T-cell (primary cell): ENCODE measurements around the gene CBLC. TPM values are rescaled to one million over a fixed set of nuclear protein-coding genes. Genes with fewer than 3 reads are reported as not detected.
"Not testable (repeated sequence)": the region's sequence is repeated elsewhere in the genome, so short reads cannot be mapped to it uniquely, and the experiment has no call there.

Experiments
- ATAC-seq, 4 experiments: fragments of 200-7000 bp in 3 of 4; fragments of 150-1000 bp in 1 of 4; cut with Tn5 transposase; replicated peaks in 1 of 4; 1 replicate in 3 of 4; 2 replicates in 1 of 4; pipeline ENCODE4 v1.10.0; 2021; ENCODE audit warnings: moderate library complexity in 3 of 4, mild to moderate bottlenecking in 2 of 4, moderate number of reproducible peaks in 1 of 4
- CTCF ChIA-PET, 2 donors: fragments of 300-600 bp; sonication (Branson Sonifier 250); formaldehyde crosslinking; loops; one replicate each; lab custom pipeline; 2022; ENCODE audit warnings: antibody characterized with exemption in 2 of 2; lab: Charles Lee
- POLR2A ChIA-PET, 2 donors: fragments of 300-600 bp; sonication (Branson Sonifier 250); formaldehyde crosslinking; loops; one replicate each; lab custom pipeline; 2022; ENCODE audit warnings: antibody characterized with exemption in 2 of 2; lab: Charles Lee
- DNase-seq, 35 experiments: peaks; one replicate each; pipeline versions ENCODE4 v3.0.0 to v3.0.0-alpha.2; 2013 to 2023
- H3K27ac ChIP-seq: one replicate; pipeline ENCODE4 v1.5.1; 2013; ENCODE audit warnings: low read length
- H3K27me3 ChIP-seq, 2 experiments: replicated peaks in 1 of 2; 1 replicate in 1 of 2; 2 replicates in 1 of 2; pipeline versions ENCODE4 v1.6.1 to v1.7.0; 2013; ENCODE audit warnings: low read length in 1 of 2, mixed read lengths in 1 of 2; ENCODE audit not compliant: control insufficient read depth in 2 of 2, insufficient read depth in 2 of 2; ENCODE audit errors: extremely low read depth in 1 of 2
- H3K36me3 ChIP-seq, 2 donors: 1 replicate in 1 of 2; 2 replicates in 1 of 2; pipeline versions ENCODE4 v1.6.1 to v1.7.0; 2013; ENCODE audit warnings: low read length in 1 of 2; ENCODE audit not compliant: control insufficient read depth in 2 of 2, insufficient read depth in 1 of 2; ENCODE audit errors: extremely low read depth in 1 of 2
- H3K4me1 ChIP-seq, 2 experiments: 1 replicate in 1 of 2; 2 replicates in 1 of 2; pipeline versions ENCODE4 v1.6.1 to v1.7.0; 2013; ENCODE audit warnings: low read length in 2 of 2, mixed read lengths in 1 of 2; ENCODE audit not compliant: insufficient read depth in 2 of 2, control insufficient read depth in 1 of 2; ENCODE audit errors: extremely low read depth in 1 of 2
- H3K4me3 ChIP-seq, 2 donors: 1 replicate in 1 of 2; 2 replicates in 1 of 2; pipeline versions ENCODE4 v1.5.1 to v1.7.0; 2013; ENCODE audit warnings: mild to moderate bottlenecking in 2 of 2, low read length in 1 of 2, moderate library complexity in 1 of 2; ENCODE audit not compliant: control insufficient read depth in 1 of 2; ENCODE audit errors: extremely low read depth in 1 of 2
- H3K9me3 ChIP-seq: 2 replicates; pipeline ENCODE4 v1.7.0; 2013
- H3K27ac Mint-ChIP-seq, 2 donors: one replicate each; pipeline ENCODE4 v1.8.0; 2020 to 2021; ENCODE audit warnings: mild to moderate bottlenecking in 2 of 2, mixed read lengths in 2 of 2
- H3K27me3 Mint-ChIP-seq, 2 donors: one replicate each; pipeline ENCODE4 v1.8.0; 2021 to 2022; ENCODE audit warnings: mixed read lengths in 2 of 2
- H3K36me3 Mint-ChIP-seq: one replicate; pipeline ENCODE4 v1.8.0; 2021; ENCODE audit warnings: mixed read lengths
- H3K4me1 Mint-ChIP-seq, 3 donors: one replicate each; pipeline ENCODE4 v1.8.0; 2020 to 2022; ENCODE audit warnings: mixed read lengths in 3 of 3, mild to moderate bottlenecking in 1 of 3
- H3K4me3 Mint-ChIP-seq, 3 donors: one replicate each; pipeline ENCODE4 v1.8.0; 2020 to 2022; ENCODE audit warnings: mild to moderate bottlenecking in 3 of 3, mixed read lengths in 3 of 3, moderate library complexity in 3 of 3
- H3K9me3 Mint-ChIP-seq, 3 donors: one replicate each; pipeline ENCODE4 v1.8.0; 2020 to 2022; ENCODE audit warnings: mixed read lengths in 3 of 3
- WGBS: methylation state at CpG from one replicate; pipeline ENCODE4 v1.1.5; 2013; ENCODE audit warnings: missing lambda C conversion rate; ENCODE audit not compliant: insufficient coverage; 5-methylcytosine and 5-hydroxymethylcytosine counted together
- total RNA-seq, 35 experiments: library from RNA in 6 of 35; stranded (reverse) in 6 of 35; fragments of 120-200 nt in 1 of 35; gene quantifications; one replicate each; pipeline versions ENCODE4 v1.2.1 to v1.2.4 and lab custom pipeline; 2013 to 2026

The CBLC gene
- total RNA-seq, 5 donors from 2014 or later (not counting 1 experiment from before 2014, with no cell fraction given): 0.25 to 0.30 TPM; not detected in 3

DNA sequence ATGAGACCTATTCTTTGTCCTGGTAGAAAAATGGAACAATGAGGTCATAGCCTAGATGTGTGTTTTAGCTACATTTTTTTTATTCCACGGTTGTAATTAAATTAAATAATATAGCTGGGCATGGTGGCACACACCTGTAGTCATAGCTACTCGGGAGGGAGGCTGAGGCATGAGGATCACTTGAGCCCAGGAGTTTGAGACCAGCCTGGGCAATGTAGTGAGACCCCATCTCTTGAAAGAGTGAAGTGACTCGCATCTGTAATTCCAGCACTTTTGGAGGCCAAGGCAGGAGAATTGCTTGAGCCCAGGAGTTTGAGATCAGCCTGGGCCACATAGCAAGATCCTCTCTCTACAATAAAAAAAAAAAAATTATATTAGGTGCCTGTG, 11.7 kb upstream of the CBLC start:
- Histone ChIP-seq H3K27ac (no peak overlapping the region), H3K27me3 (no peaks in the 10 kb centered on the region), H3K4me1 (peaks cover 0 to 24% of the 10 kb centered on the region in 2 experiments), H3K4me3 (no peak overlapping the region), H3K36me3 (no peaks in the 10 kb centered on the region), H3K9me3 (no peaks in the 10 kb centered on the region)
- no peaks in the 10 kb centered on the region for H3K36me3 Mint-ChIP-seq
- ATAC-seq (no peak), DNase-seq (no peak)
- peaks cover 29 to 58% (median 56%) of the 10 kb centered on the region in 3 donors for H3K4me1 Mint-ChIP-seq
- H3K27me3 Mint-ChIP-seq: no peaks in the 10 kb centered on the region
- WGBS: 100% methylated on average over 2 of the region's 3 CpGs
- no peak overlapping the region for H3K4me3 Mint-ChIP-seq
- ChIA-PET POLR2A (no interaction called here), CTCF (interaction anchor here (0.6 to 1.3 kb wide), 5 partner anchors 23 to 82 kb away, joined by 3 to 5 read pairs (median 3); no protein-coding TSS in a partner anchor)
- H3K9me3 Mint-ChIP-seq: peaks cover 0 to 4% (median 0%) of the 10 kb centered on the region in 3 donors
- no peak overlapping the region for H3K27ac Mint-ChIP-seq

DNA sequence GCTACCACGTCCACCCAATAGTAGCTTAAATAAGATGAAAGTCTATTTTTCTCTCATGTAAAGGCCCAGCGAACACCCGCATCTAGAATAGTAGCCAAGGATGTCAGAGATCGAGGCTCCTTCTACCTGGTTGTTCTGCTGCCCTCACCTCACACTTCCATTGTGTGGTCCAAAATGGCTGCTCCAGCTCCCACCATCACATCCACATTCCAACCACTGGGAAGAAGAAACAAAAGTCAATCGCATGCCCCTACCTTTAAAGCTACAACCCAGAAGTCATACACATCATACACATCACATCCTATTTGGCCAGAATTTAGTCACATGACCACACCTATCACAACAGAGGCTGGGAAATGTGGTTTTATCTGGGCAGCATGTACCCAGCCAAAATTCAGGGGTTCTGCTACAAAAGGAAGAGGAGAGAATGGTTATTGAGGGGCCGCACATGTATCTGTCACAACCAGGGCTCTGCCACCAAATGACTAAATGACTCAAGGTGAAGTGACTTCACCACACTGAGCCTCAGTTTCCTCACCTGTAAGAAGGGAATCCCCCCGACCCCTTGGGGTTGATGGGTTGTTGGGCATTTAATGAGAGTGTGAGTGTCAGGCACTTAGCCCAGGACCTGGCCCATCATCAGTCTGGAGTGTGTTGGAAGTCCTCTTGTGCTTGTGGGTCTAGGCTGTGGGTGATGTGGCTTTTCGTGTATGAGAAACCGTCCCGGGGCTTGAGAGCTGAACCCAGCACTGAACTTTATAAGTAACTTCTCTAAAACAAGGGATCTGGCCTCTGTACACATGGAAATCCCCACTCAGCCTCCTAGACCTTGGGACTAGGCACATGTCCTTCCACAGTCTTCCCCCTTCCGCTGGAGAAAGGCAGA, 10.2 kb upstream of the CBLC start:
- Histone ChIP-seq H3K27me3 (no peaks in the 10 kb centered on the region), H3K4me1 (peaks cover 0 to 20% of the 10 kb centered on the region in 2 experiments), H3K36me3 (no peaks in the 10 kb centered on the region), H3K27ac (no peak overlapping the region), H3K4me3 (no peak overlapping the region), H3K9me3 (no peaks in the 10 kb centered on the region)
- no peak for ATAC-seq
- Mint-ChIP-seq H3K9me3 (peaks cover 0 to 4% (median 0%) of the 10 kb centered on the region in 3 donors), H3K27me3 (no peaks in the 10 kb centered on the region), H3K4me1 (peaks cover 25 to 52% (median 48%) of the 10 kb centered on the region in 3 donors), H3K36me3 (no peaks in the 10 kb centered on the region), H3K4me3 (no peak overlapping the region), H3K27ac (peak overlapping the region in 1 of 2 donors; percentile 44)
- 92% methylated on average over 4 of the region's 11 CpGs for WGBS
- ChIA-PET POLR2A (interaction anchor here in 1 of 2 donors (1.0 kb wide), 1 partner anchor 44 kb away, joined by 3 read pairs; no protein-coding TSS in a partner anchor), CTCF (interaction anchor here in 1 of 2 donors (0.5 to 1.1 kb wide), 2 partner anchors 44 to 416 kb away, joined by 3 to 4 read pairs; no protein-coding TSS in a partner anchor)
- no peak for DNase-seq

DNA sequence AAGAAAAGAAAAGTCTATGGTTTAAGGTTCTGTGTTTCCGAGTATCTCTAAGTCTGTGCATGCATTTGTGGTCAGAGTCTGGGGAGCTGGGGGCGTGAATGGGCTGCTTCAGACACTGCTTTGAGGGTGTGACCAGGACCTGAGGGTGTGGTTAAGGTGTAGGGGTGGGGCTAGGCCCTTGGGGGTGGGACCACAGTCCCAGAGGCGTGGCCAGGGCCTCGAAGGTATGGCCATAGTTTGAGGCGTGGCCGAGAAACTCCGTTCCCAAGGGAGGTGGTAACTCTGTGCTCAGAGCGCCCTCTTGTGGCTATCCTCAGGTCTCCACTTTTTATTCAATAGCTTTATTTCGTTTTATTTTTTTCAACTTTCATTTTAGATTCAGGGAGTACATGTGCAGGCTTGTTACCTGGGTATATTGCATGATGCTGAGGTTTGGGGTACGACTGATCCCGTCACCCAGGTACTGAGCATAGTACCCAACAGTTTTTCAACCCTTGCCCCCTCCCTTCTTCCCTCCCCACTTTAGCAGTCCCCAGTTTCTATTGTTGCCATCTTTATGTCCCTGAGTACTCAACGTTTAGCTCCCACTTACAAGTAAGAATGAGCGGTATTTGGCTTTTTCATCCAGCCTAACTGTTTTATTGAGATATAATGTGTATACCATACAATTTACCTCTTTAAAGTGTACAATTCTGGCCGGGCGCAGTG, 7.0 kb upstream of the CBLC start:
- 0% methylated on average over 2 of the region's 15 CpGs for WGBS
- Histone ChIP-seq H3K27me3 (no peaks in the 10 kb centered on the region), H3K36me3 (no peaks in the 10 kb centered on the region), H3K27ac (peak overlapping the region; percentile 7), H3K4me1 (peaks cover 0 to 15% of the 10 kb centered on the region in 2 experiments), H3K9me3 (no peaks in the 10 kb centered on the region), H3K4me3 (no peak overlapping the region)
- H3K27me3 Mint-ChIP-seq: no peaks in the 10 kb centered on the region
- ChIA-PET POLR2A (interaction anchor here in 1 of 2 donors (0.6 kb wide), 1 partner anchor 82 kb away, joined by 7 read pairs; no protein-coding TSS in a partner anchor), CTCF (interaction anchor here (0.6 to 6.5 kb wide), 23 partner anchors 9 to 1094 kb away, joined by 3 to 199 read pairs (median 4); partner anchors contain the start of gene NECTIN2 (in 1 of the 2))
- H3K36me3 Mint-ChIP-seq: no peaks in the 10 kb centered on the region
- peak overlapping the region; percentile 43 to 60 (median 60) for H3K4me3 Mint-ChIP-seq
- DNase-seq: peak; percentile 93 to 100 (median 96)
- H3K4me1 Mint-ChIP-seq: peaks cover 17 to 35% (median 33%) of the 10 kb centered on the region in 3 donors
- peak overlapping the region; percentile 81 to 82 for H3K27ac Mint-ChIP-seq
- peaks cover 0 to 4% (median 0%) of the 10 kb centered on the region in 3 donors for H3K9me3 Mint-ChIP-seq
- ATAC-seq: peak; percentile 99 to 100 (median 100)

DNA sequence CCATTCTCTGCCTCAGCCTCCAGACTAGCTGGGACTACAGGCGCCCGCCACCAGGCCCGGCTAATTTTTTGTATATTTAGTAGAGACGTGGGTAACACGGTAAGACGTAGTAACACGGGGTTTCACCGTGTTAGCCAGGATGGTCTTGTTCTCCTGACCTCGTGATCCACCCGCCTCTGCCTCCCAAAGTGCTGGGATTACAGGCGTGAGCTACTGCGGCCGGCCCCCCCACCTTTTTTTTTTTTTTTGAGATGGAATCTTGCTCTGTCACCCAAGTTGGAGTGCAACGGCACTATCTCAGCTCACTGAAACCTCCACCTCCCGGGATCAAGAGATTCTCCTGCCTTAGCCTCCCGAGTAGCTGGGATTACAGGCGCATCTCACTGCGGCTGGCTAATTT, 5.5 kb upstream of the CBLC start:
- WGBS: 92% methylated on average over 11 of the region's 18 CpGs
- CTCF ChIA-PET: interaction anchor here (0.6 to 6.5 kb wide), 3 partner anchors 48 to 55 kb away, joined by 7 to 199 read pairs (median 45); no protein-coding TSS in a partner anchor
- H3K27ac Mint-ChIP-seq, H3K27ac ChIP-seq, H3K9me3 ChIP-seq, H3K36me3 Mint-ChIP-seq, H3K4me3 Mint-ChIP-seq, H3K27me3 ChIP-seq, DNase-seq, H3K27me3 Mint-ChIP-seq, ATAC-seq, H3K36me3 ChIP-seq, H3K9me3 Mint-ChIP-seq, H3K4me3 ChIP-seq, POLR2A ChIA-PET: not testable (repeated sequence)
- H3K4me1 Mint-ChIP-seq: peaks cover 17 to 35% (median 32%) of the 10 kb centered on the region in 3 donors
- H3K4me1 ChIP-seq: peaks cover 0 to 15% of the 10 kb centered on the region in 2 experiments

DNA sequence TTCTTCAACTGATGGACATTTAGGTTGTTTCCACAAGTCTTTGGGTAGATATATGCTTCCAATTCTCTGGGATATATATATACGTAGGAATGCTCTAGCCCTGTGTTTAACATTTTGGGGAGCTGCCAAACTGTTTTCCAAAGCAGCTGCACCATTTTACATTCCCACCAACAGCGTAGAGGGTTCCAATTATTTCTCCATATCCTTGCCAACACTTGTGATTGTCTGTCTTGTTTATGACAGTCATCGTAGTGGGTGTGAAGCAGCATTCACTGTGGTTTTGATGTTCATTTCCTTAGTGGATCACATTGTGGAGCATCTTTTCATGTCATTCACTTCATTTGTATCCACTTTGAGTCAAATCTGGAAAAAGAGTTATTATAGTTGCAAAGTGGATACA, 4.7 kb upstream of the CBLC start:
- CTCF ChIA-PET: interaction anchor here (0.6 to 6.5 kb wide), 5 partner anchors 15 to 137 kb away, joined by 3 to 199 read pairs (median 4); no protein-coding TSS in a partner anchor
- Histone ChIP-seq H3K4me1 (peaks cover 0 to 13% of the 10 kb centered on the region in 2 experiments), H3K27ac (no peak overlapping the region), H3K27me3 (peaks cover 0 to 10% of the 10 kb centered on the region in 2 experiments), H3K36me3 (no peaks in the 10 kb centered on the region), H3K4me3 (no peak overlapping the region), H3K9me3 (no peaks in the 10 kb centered on the region)
- no peaks in the 10 kb centered on the region for H3K27me3 Mint-ChIP-seq
- POLR2A ChIA-PET: no interaction called here
- ATAC-seq: no peak
- H3K9me3 Mint-ChIP-seq: no peaks in the 10 kb centered on the region
- peaks cover 17 to 27% (median 24%) of the 10 kb centered on the region in 3 donors for H3K4me1 Mint-ChIP-seq
- H3K27ac Mint-ChIP-seq: no peak overlapping the region
- H3K36me3 Mint-ChIP-seq: no peaks in the 10 kb centered on the region
- WGBS: no CpG with 5 or more reads among the region's 3 CpGs
- no peak for DNase-seq
- H3K4me3 Mint-ChIP-seq: no peak overlapping the region
